ENCODE measurements around the gene SULF2. TPM values are rescaled to one million over a fixed set of nuclear protein-coding genes. Genes with fewer than 3 reads are reported as not detected.

Gene SULF2
- total RNA-seq, 1 donor from 2014 or later: 0.20 TPM

- Mint-ChIP-seq H3K9me3 (no peaks in the 10 kb centered on the region), H3K4me3 (no peak overlapping the region), H3K4me1 (no peaks in the 10 kb centered on the region), H3K36me3 (ENCODE audit: low read depth) (peaks cover 88% of the 10 kb centered on the region), H3K27me3 (no peaks in the 10 kb centered on the region), H3K27ac (no peak overlapping the region)
- no peak for ATAC-seq (ENCODE audit: low read depth)
- no peak for TF ChIP-seq CTCF (IDR thresholded peaks at IDR 0.05)
- no peak for DNase-seq
- CTCF ChIA-PET: no interaction called here
- POLR2A ChIA-PET: no interaction called here
- intact Hi-C loops (cut with micrococcal nuclease): no loop called here
Measured at GRCh38 chr20:47648943-47649342, 136.3 kb downstream of the SULF2 start.

DNA sequence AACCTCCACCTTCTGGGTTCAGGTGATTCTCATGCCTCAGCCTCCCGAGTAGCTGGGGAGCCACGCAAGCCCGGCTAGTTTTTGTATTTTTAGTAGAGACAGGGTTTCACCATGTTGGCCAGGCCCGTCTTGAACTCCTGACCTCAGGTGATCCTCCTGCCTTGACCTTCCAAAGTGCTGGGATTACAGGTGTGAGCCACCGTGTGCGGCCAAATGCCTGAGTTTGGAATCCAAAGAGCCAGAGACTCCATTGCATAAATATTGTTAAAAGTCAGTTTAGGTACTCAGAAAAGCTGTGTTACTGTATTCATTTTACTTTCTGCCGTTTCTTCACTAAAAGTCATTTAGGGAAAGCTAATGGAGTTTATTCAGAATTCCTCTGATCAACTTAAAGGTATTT, 137.3 kb downstream of the SULF2 start:
- Mint-ChIP-seq H3K4me1 (no peaks in the 10 kb centered on the region), H3K36me3 (ENCODE audit: low read depth) (peaks cover 88% of the 10 kb centered on the region), H3K27ac (no peak overlapping the region), H3K27me3 (no peaks in the 10 kb centered on the region), H3K4me3 (no peak overlapping the region), H3K9me3 (no peaks in the 10 kb centered on the region)
- intact Hi-C loops (cut with micrococcal nuclease): no loop called here
- TF ChIP-seq CTCF (IDR thresholded peaks at IDR 0.05): no peak
- ATAC-seq (ENCODE audit: low read depth) (no peak), DNase-seq (no peak)
- ChIA-PET POLR2A (no interaction called here), CTCF (no interaction called here)

GRCh38 chr20:47645632-47646031, 139.6 kb downstream of the SULF2 start:
- H3K27ac Mint-ChIP-seq: peak overlapping the region; percentile 11
- H3K4me1 Mint-ChIP-seq: no peaks in the 10 kb centered on the region
- ATAC-seq (ENCODE audit: low read depth) (no peak), DNase-seq (no peak)
- intact Hi-C loops (cut with micrococcal nuclease): no loop called here
- H3K27me3 Mint-ChIP-seq: no peaks in the 10 kb centered on the region
- no peak for TF ChIP-seq CTCF (IDR thresholded peaks at IDR 0.05)
- peaks cover 84% of the 10 kb centered on the region for H3K36me3 Mint-ChIP-seq (ENCODE audit: low read depth)
- ChIA-PET CTCF (interaction anchor here (1.0 kb wide), 1 partner anchor 371 kb away, joined by 3 read pairs; no protein-coding TSS in a partner anchor), POLR2A (no interaction called here)
- no peaks in the 10 kb centered on the region for H3K9me3 Mint-ChIP-seq
- H3K4me3 Mint-ChIP-seq: no peak overlapping the region

- TF ChIP-seq CTCF (IDR thresholded peaks at IDR 0.05): no peak
- ATAC-seq (ENCODE audit: low read depth) (no peak), DNase-seq (no peak)
- intact Hi-C loops (cut with micrococcal nuclease): no loop called here
- CTCF ChIA-PET: no interaction called here
- POLR2A ChIA-PET: interaction anchor here (0.7 kb wide), 1 partner anchor 82 kb away, joined by 3 read pairs; no protein-coding TSS in a partner anchor
- Mint-ChIP-seq H3K4me3 (no peak overlapping the region), H3K27ac (peak overlapping the region; percentile 59), H3K27me3 (no peaks in the 10 kb centered on the region), H3K36me3 (ENCODE audit: low read depth) (peaks cover 84% of the 10 kb centered on the region), H3K4me1 (no peaks in the 10 kb centered on the region), H3K9me3 (no peaks in the 10 kb centered on the region)
Measured at GRCh38 chr20:47642624-47643023, 142.7 kb downstream of the SULF2 start.

- no peak for TF ChIP-seq CTCF (IDR thresholded peaks at IDR 0.05)
- peak overlapping the region; percentile 30 for H3K27ac Mint-ChIP-seq
- ChIA-PET POLR2A (interaction anchor here (0.7 kb wide), 1 partner anchor 82 kb away, joined by 3 read pairs; no protein-coding TSS in a partner anchor), CTCF (no interaction called here)
- peaks cover 84% of the 10 kb centered on the region for H3K36me3 Mint-ChIP-seq (ENCODE audit: low read depth)
- H3K4me3 Mint-ChIP-seq: no peak overlapping the region
- H3K27me3 Mint-ChIP-seq: no peaks in the 10 kb centered on the region
- no peak for ATAC-seq (ENCODE audit: low read depth)
- no peaks in the 10 kb centered on the region for H3K4me1 Mint-ChIP-seq
- no peaks in the 10 kb centered on the region for H3K9me3 Mint-ChIP-seq
- no peak for DNase-seq
- intact Hi-C loops (cut with micrococcal nuclease): no loop called here
Measured at GRCh38 chr20:47642118-47642517, 143.2 kb downstream of the SULF2 start.
